ENCODE measurements around the gene KCTD16. TPM values are rescaled to one million over a fixed set of nuclear protein-coding genes. Genes with fewer than 3 reads are reported as not detected.

KCTD16 gene
- polyA plus RNA-seq, 1 of the 3 experiments (the other 2 are of a cell fraction), result 0.03 TPM

DNA sequence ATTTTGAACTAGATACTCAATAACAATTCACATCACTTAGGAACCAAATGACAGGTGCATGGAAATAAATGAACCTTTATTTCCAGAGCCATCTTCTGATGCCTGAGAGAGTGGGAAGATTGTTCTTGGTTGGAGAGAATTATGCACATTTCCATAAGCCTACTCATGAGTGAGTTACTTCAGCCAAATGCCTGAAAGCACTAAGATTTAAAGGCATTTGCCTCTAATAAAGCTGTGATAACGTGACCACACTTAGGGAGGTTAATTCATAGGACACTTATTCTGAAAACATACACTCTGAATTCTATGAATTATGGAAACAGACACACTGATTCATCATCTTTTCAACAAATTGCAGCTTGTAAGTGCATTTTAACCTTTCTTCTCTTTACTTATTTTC is 40.0 kb downstream of the KCTD16 start:
- TF ChIP-seq SMC3 (IDR thresholded peaks at IDR 0.05; ENCODE audit: low read depth, low read length), result no peak
- TF ChIP-seq, protein P1, sequence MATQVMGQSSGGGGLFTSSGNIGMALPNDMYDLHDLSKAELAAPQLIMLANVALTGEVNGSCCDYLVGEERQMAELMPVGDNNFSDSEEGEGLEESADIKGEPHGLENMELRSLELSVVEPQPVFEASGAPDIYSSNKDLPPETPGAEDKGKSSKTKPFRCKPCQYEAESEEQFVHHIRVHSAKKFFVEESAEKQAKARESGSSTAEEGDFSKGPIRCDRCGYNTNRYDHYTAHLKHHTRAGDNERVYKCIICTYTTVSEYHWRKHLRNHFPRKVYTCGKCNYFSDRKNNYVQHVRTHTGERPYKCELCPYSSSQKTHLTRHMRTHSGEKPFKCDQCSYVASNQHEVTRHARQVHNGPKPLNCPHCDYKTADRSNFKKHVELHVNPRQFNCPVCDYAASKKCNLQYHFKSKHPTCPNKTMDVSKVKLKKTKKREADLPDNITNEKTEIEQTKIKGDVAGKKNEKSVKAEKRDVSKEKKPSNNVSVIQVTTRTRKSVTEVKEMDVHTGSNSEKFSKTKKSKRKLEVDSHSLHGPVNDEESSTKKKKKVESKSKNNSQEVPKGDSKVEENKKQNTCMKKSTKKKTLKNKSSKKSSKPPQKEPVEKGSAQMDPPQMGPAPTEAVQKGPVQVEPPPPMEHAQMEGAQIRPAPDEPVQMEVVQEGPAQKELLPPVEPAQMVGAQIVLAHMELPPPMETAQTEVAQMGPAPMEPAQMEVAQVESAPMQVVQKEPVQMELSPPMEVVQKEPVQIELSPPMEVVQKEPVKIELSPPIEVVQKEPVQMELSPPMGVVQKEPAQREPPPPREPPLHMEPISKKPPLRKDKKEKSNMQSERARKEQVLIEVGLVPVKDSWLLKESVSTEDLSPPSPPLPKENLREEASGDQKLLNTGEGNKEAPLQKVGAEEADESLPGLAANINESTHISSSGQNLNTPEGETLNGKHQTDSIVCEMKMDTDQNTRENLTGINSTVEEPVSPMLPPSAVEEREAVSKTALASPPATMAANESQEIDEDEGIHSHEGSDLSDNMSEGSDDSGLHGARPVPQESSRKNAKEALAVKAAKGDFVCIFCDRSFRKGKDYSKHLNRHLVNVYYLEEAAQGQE (IDR thresholded peaks at IDR 0.05; ENCODE audit: low read depth, low read length), result no peak
- TF ChIP-seq EP300 (IDR thresholded peaks at IDR 0.05; ENCODE audit: borderline replicate concordance in 1 of 2, low read depth in 1 of 2, low read length in 1 of 2), result no peak
- TF ChIP-seq GABPA (IDR thresholded peaks at IDR 0.05; ENCODE audit: low read depth), result no peak
- TF ChIP-seq NFIC (IDR thresholded peaks at IDR 0.05; ENCODE audit: borderline replicate concordance), result no peak
- no peak for TF ChIP-seq RFX5 (IDR thresholded peaks at IDR 0.05; ENCODE audit: low read length)
- TF ChIP-seq FOXJ3 (CRISPR knock-in tag; IDR thresholded peaks at IDR 0.05), result no peak
- no peak for TF ChIP-seq SIN3A (IDR thresholded peaks at IDR 0.05; ENCODE audit: borderline replicate concordance, low read depth, low read length)
- TF ChIP-seq, protein P2, sequence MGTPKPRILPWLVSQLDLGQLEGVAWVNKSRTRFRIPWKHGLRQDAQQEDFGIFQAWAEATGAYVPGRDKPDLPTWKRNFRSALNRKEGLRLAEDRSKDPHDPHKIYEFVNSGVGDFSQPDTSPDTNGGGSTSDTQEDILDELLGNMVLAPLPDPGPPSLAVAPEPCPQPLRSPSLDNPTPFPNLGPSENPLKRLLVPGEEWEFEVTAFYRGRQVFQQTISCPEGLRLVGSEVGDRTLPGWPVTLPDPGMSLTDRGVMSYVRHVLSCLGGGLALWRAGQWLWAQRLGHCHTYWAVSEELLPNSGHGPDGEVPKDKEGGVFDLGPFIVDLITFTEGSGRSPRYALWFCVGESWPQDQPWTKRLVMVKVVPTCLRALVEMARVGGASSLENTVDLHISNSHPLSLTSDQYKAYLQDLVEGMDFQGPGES (IDR thresholded peaks at IDR 0.05; ENCODE audit: low read depth, low read length), result no peak
- no peak for TF ChIP-seq YY1 (IDR thresholded peaks at IDR 0.05; ENCODE audit: low read depth)
- TF ChIP-seq RAD21 (IDR thresholded peaks at IDR 0.05; ENCODE audit: low read length), result no peak
- TF ChIP-seq TAF1 (IDR thresholded peaks at IDR 0.05; ENCODE audit: borderline replicate concordance, low read depth, low read length), result no peak
- no peak for TF ChIP-seq TCF12 (IDR thresholded peaks at IDR 0.05)
- no peak for TF ChIP-seq RCOR1 (IDR thresholded peaks at IDR 0.05; ENCODE audit: low read length)
- no peak for TF ChIP-seq JUND (IDR thresholded peaks at IDR 0.05)
- no peak for TF ChIP-seq USF2 (IDR thresholded peaks at IDR 0.05; ENCODE audit: borderline replicate concordance, low read depth, low read length)
- no peak for TF ChIP-seq FOSL2 (IDR thresholded peaks at IDR 0.05; ENCODE audit: borderline replicate concordance, low read depth)
- no peak for TF ChIP-seq ZBTB33 (IDR thresholded peaks at IDR 0.05; ENCODE audit: borderline replicate concordance, low read depth)
- TF ChIP-seq CTCF (IDR thresholded peaks at IDR 0.05), result no peak
- no peak for TF ChIP-seq TEAD4 (IDR thresholded peaks at IDR 0.05; ENCODE audit: borderline replicate concordance, insufficient read depth)
- H4K20me1 ChIP-seq (ENCODE audit: insufficient read depth), result no peaks in the 10 kb centered on the region
- no peaks in the 10 kb centered on the region for H3K9me3 ChIP-seq
- no peaks in the 10 kb centered on the region for H3F3A ChIP-seq (replicated peaks; ENCODE audit: insufficient read depth)
- H3K27ac ChIP-seq (ENCODE audit: low read depth in 2 of 2, low read length in 1 of 2), result no peak overlapping the region
- ChIA-PET CTCF (no interaction called here), POLR2A (no interaction called here)
- no peak overlapping the region for H3K4me3 ChIP-seq (ENCODE audit: low read depth in 2 of 2, low read length in 1 of 2)
- no peaks in the 10 kb centered on the region for H3K79me2 ChIP-seq (ENCODE audit: insufficient read depth)
- H3K9me2 ChIP-seq, result no peaks in the 10 kb centered on the region
- no peak overlapping the region for H3K9ac ChIP-seq
- no peaks in the 10 kb centered on the region for H3K27me3 ChIP-seq (ENCODE audit: insufficient read depth)
- no peaks in the 10 kb centered on the region; a peak in 2 of 4 replicates for H3K4me1 ChIP-seq (ENCODE audit: control insufficient read depth in 1 of 2, insufficient read depth in 2 of 2, low read depth in 1 of 2, low read length in 1 of 2)
- no peaks in the 10 kb centered on the region for H3K36me3 ChIP-seq (replicated peaks in 1 of 2; ENCODE audit: control insufficient read depth in 1 of 2, insufficient read depth in 2 of 2, low read length in 1 of 2)
- WGBS (ENCODE audit: low lambda C conversion rate), result 18% methylated on average over 1 of the region's 1 CpG
- DNase-seq, result no peak
- no peak overlapping the region for H3K4me2 ChIP-seq
- no peak overlapping the region for H2AFZ ChIP-seq (ENCODE audit: low read depth)

Data from SK-N-SH (cell line).